GM13977 (cell line): ENCODE measurements around the gene KIF21A.

Source experiments
- DNase-seq: peaks from one replicate; pipeline ENCODE4 v3.0.0; 2012; ENCODE audit warnings: low spot score
- in situ Hi-C: fragments of 300-500 bp; cut with MboI; formaldehyde crosslinking; loops from one replicate; pipeline ENCODE4 v1.12.0; 2022; ENCODE audit warnings: low sequenced_read_pairs, low pct_unique_long_range_greater_than_20kb, mixed read lengths, inconsistent platforms; ENCODE audit not compliant: unreplicated experiment
- TF ChIP-seq, protein P1 (sequence below): IDR thresholded peaks from 2 replicates; pipeline ENCODE4 v1.5.1; 2012; ENCODE audit warnings: mild to moderate bottlenecking, control low read depth; ENCODE audit not compliant: insufficient read depth; ENCODE audit errors: extremely low read depth, missing control alignments

The KIF21A gene

DNA sequence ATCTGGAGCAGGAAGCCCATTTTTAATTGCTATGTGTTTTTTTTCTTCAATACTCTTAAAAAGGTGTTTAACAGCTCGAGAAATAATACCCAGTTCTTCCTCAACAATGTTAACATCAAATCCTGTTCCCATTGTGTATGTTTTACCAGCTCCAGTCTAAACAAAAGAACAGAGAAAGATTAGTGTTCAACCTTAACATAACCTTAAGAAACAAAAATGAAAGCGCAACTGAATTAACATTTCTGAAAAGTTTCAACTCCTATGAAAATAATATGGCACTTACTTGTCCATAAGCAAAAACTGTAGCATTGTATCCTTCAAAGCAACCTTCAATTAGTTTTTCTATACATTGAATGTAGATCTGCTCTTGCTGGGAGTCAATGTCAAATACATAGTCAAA lies 73.2 kb downstream of the KIF21A start:
- no peak for DNase-seq
- in situ Hi-C loops = no loop called here

GRCh38 chr12:39368891-39369290 lies 74.0 kb downstream of the KIF21A start:
- in situ Hi-C loops = no loop called here
- no peak for DNase-seq
- TF ChIP-seq, protein P1, sequence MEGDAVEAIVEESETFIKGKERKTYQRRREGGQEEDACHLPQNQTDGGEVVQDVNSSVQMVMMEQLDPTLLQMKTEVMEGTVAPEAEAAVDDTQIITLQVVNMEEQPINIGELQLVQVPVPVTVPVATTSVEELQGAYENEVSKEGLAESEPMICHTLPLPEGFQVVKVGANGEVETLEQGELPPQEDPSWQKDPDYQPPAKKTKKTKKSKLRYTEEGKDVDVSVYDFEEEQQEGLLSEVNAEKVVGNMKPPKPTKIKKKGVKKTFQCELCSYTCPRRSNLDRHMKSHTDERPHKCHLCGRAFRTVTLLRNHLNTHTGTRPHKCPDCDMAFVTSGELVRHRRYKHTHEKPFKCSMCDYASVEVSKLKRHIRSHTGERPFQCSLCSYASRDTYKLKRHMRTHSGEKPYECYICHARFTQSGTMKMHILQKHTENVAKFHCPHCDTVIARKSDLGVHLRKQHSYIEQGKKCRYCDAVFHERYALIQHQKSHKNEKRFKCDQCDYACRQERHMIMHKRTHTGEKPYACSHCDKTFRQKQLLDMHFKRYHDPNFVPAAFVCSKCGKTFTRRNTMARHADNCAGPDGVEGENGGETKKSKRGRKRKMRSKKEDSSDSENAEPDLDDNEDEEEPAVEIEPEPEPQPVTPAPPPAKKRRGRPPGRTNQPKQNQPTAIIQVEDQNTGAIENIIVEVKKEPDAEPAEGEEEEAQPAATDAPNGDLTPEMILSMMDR = no peak

More for the DNA sequence above, 73.2 kb downstream of the KIF21A start:
- TF ChIP-seq, protein P1 = no peak

DNA sequence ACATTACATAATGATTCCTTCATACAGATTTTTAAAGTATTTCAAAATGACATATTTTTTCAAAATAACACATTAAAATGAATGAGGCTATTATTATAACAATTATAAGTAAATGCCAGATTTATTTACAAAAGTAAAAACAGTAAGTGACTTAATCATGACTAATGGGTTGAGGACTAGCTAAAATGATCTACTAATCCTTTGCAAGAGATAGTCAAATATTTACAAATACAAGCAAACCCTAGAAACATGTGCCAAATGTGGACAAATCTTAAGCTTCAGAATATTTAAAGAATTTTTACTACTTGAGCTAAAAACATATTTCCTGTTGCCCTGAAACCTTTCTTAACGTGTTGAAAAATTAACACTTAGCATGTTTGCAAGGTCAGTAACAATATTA lies 74.8 kb downstream of the KIF21A start:
- TF ChIP-seq, protein P1 = no peak
- DNase-seq = no peak
- in situ Hi-C loops = no loop called here

DNA sequence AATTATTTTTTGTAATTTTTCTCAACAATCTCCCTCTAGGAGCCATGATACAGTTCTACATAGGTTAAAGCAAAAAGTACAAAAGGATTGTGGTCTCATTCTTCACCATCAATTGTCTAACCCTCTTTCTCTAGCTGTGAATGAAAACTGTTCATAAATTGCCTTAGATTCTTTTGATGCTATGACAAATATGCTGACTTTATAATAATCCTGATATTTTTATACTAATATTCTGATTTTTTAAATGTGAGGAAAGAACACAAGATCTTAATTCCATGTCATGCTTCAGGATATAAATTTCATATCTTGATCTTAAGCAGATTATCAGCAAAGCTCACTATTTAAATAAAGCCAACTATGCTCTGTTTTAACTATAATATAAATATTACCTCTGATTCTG lies 75.4 kb downstream of the KIF21A start:
- in situ Hi-C loops = no loop called here
- TF ChIP-seq, protein P1 = no peak
- no peak for DNase-seq

- TF ChIP-seq, protein P1 = no peak
- DNase-seq = no peak
- in situ Hi-C loops = no loop called here
Observed at GRCh38 chr12:39365364-39366001, 77.4 kb downstream of the KIF21A start.

DNA sequence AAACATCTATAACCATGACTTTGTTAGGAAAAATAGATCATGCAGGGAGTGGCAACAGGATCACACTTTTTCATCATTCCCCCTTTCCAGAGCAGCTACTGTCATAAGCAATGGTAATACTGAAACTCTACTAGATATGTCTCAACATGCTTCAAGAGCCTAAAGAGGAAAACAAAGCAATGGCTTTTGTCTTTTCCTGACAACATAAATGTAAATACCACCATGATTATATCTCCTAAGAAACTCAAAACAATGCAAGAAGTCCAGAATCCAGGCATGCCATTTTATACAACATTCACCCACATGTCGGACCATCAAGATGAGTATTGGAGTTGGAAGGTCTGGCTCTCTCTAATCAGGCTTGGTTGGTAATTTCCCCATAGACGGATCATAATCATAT lies 78.7 kb downstream of the KIF21A start:
- TF ChIP-seq, protein P1 = no peak
- in situ Hi-C loops = no loop called here
- no peak for DNase-seq
